Suprapubic skin (tissue), 4 donors: Measurements from ENCODE around the gene ANG. TPM values are rescaled to one million over a fixed set of nuclear protein-coding genes. Genes with fewer than 3 reads are reported as not detected.
"Not testable (repeated sequence)": the region's sequence is repeated elsewhere in the genome, so short reads cannot be mapped to it uniquely, and the experiment has no call there.

ENCODE experiments used
- DNase-seq, 2 donors: peaks; one replicate each; pipeline ENCODE4 v3.0.0-alpha.2; 2019; ENCODE audit warnings: low spot score in 2 of 2
- H3K27ac ChIP-seq: fragments of 200-600 bp; sonication (generic); one replicate; pipeline ENCODE4 v1.5.1; 2019
- H3K27me3 ChIP-seq: fragments of 200-600 bp; sonication (generic); one replicate; pipeline ENCODE4 v1.5.1; 2019
- H3K36me3 ChIP-seq: fragments of 200-600 bp; sonication (generic); one replicate; pipeline ENCODE4 v1.5.1; 2019
- H3K4me1 ChIP-seq: fragments of 200-600 bp; sonication (generic); one replicate; pipeline ENCODE4 v1.5.1; 2019
- H3K4me3 ChIP-seq: fragments of 200-600 bp; sonication (generic); one replicate; pipeline ENCODE4 v1.5.1; 2019; ENCODE audit warnings: mild to moderate bottlenecking
- H3K9me3 ChIP-seq: fragments of 200-600 bp; sonication (generic); one replicate; pipeline ENCODE4 v1.5.1; 2019
- EP300 ChIP-seq: sonication (generic); formaldehyde crosslinking; IDR thresholded peaks from one replicate; pipeline ENCODE4 v1.6.1; 2017; ENCODE audit warnings: antibody characterized with exemption
- POLR2A ChIP-seq, 2 donors: fragments of 450-650 bp; IDR thresholded peaks; one replicate each; pipeline ENCODE4 v1.6.1; 2017; ENCODE audit warnings: antibody characterized with exemption in 2 of 2, mild to moderate bottlenecking in 2 of 2, moderate library complexity in 2 of 2
- POLR2AphosphoS5 ChIP-seq, 3 donors: sonication (generic); formaldehyde crosslinking; IDR thresholded peaks; one replicate each; pipeline ENCODE4 v1.6.1; 2017; ENCODE audit warnings: antibody characterized with exemption in 3 of 3
- WGBS: methylation state at CpG from one replicate; pipeline ENCODE4 v1.1.5; 2018; 5-methylcytosine and 5-hydroxymethylcytosine counted together
- total RNA-seq, 4 donors: library from RNA; depleted of rRNA; stranded (reverse); fragments of >200 nt; gene quantifications; one replicate each; pipeline ENCODE4 v1.1.0, GENCODE V29; 2016
- TF ChIP-seq, protein P1 (sequence below), 2 donors: fragments of 200-600 bp in 1 of 2; fragments of 450-650 bp in 1 of 2; sonication (generic) in 1 of 2; IDR thresholded peaks; one replicate each; pipeline ENCODE4 v1.5.1; 2016 to 2019; ENCODE audit warnings: antibody characterized with exemption in 2 of 2, mild to moderate bottlenecking in 1 of 2, moderate library complexity in 1 of 2

Gene ANG
- total RNA-seq, 4 donors from 2014 or later, result 19.3 to 46.9 (median 27.1) TPM

DNA sequence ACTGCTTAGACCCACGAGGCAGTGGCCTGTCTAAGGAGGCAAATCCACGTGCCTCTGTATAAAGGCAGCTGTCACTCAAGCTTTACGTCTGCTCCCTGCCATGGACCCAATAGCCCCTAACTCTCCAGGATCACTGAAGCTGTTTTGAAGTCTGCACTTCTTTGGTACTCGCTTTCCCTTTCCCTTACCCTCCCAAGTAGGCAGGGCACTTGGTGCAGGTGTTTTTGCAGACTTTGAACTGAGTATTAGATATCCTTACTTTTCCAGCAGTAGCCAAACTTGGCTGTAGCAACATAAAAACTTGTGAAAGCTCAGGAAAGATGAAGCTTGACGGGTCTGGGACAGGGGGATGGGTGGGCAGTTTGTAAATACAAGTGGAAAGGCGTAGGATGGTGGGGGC, 29.2 kb upstream of the ANG start:
- TF ChIP-seq EP300, result no peak
- no peak for TF ChIP-seq POLR2AphosphoS5 (IDR thresholded peaks at IDR 0.05)
- TF ChIP-seq, protein P1, sequence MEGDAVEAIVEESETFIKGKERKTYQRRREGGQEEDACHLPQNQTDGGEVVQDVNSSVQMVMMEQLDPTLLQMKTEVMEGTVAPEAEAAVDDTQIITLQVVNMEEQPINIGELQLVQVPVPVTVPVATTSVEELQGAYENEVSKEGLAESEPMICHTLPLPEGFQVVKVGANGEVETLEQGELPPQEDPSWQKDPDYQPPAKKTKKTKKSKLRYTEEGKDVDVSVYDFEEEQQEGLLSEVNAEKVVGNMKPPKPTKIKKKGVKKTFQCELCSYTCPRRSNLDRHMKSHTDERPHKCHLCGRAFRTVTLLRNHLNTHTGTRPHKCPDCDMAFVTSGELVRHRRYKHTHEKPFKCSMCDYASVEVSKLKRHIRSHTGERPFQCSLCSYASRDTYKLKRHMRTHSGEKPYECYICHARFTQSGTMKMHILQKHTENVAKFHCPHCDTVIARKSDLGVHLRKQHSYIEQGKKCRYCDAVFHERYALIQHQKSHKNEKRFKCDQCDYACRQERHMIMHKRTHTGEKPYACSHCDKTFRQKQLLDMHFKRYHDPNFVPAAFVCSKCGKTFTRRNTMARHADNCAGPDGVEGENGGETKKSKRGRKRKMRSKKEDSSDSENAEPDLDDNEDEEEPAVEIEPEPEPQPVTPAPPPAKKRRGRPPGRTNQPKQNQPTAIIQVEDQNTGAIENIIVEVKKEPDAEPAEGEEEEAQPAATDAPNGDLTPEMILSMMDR (IDR thresholded peaks at IDR 0.05), result no peak
- TF ChIP-seq POLR2A (IDR thresholded peaks at IDR 0.05), result no peak
- 71% methylated on average over 6 of the region's 6 CpGs for WGBS
- peaks cover 13% of the 10 kb centered on the region for H3K4me1 ChIP-seq
- H3K4me3 ChIP-seq, result no peak overlapping the region
- no peaks in the 10 kb centered on the region for H3K36me3 ChIP-seq
- no peak for DNase-seq
- H3K9me3 ChIP-seq, result no peaks in the 10 kb centered on the region
- H3K27ac ChIP-seq, result no peak overlapping the region
- peaks cover 81% of the 10 kb centered on the region for H3K27me3 ChIP-seq

DNA sequence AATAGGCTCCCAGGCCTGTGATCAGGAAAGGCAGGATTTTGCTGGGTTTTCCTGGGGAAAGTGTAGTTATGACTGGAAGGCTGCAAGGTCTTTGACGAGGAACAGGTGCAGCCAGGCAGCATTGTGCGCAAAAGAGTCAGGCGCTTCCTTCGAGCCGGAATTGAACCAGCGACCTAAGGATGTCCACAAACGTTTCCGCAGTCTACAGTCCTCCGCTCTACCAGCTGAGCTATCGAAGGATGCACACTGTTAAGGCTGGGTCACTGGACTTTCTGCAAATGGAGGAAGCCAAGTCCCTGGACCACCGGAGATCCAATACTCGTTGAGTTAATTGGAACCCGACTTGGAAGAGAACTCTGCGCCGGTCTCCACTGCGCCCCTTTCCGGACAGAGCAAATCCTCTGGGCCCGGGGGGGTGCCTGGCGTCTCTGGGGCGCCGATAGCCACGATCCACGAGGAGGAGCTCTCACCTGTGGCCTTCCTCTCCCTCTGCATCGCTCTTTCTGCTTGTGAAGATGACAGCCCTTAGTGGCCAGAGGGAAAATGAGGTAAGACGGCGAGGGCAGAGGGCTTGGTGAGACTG, 28.7 kb upstream of the ANG start:
- DNase-seq, result no peak
- 49% methylated on average over 23 of the region's 26 CpGs for WGBS
- Histone ChIP-seq H3K4me1 (peaks cover 13% of the 10 kb centered on the region), H3K4me3 (no peak overlapping the region), H3K27ac (no peak overlapping the region), H3K27me3 (peaks cover 83% of the 10 kb centered on the region), H3K9me3 (no peaks in the 10 kb centered on the region), H3K36me3 (no peaks in the 10 kb centered on the region)
- TF ChIP-seq POLR2A (IDR thresholded peaks at IDR 0.05), result no peak
- TF ChIP-seq, protein P1 (IDR thresholded peaks at IDR 0.05), result no peak
- TF ChIP-seq EP300, result no peak

DNA sequence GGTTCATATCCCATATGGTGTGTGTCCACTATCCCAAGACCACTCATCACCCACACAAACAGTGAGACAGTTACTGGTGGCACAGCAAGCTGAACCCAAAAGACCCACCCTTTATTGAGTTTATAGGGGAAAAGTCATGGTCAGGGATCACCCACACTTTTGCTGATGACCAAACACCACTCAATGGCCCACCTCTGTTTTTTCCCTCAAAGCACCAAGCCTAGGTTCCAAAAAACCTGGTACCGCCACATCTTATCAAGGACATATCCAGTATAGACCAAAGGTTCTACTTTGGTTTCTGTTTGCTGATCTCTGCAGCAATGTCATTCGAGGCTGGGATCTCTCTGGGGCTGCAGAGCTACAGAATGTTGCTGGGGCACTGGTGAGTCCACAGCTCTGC, 27.4 kb upstream of the ANG start:
- no peak for TF ChIP-seq POLR2A (IDR thresholded peaks at IDR 0.05)
- TF ChIP-seq, protein P1 (IDR thresholded peaks at IDR 0.05), result no peak
- TF ChIP-seq POLR2AphosphoS5 (IDR thresholded peaks at IDR 0.05), result no peak
- no peak for TF ChIP-seq EP300
- Histone ChIP-seq H3K4me1 (peaks cover 13% of the 10 kb centered on the region), H3K36me3 (no peaks in the 10 kb centered on the region), H3K27me3 (peaks cover 77% of the 10 kb centered on the region), H3K4me3 (no peak overlapping the region), H3K9me3 (no peaks in the 10 kb centered on the region), H3K27ac (no peak overlapping the region)
- 77% methylated on average over 2 of the region's 2 CpGs for WGBS
- DNase-seq, result no peak

DNA sequence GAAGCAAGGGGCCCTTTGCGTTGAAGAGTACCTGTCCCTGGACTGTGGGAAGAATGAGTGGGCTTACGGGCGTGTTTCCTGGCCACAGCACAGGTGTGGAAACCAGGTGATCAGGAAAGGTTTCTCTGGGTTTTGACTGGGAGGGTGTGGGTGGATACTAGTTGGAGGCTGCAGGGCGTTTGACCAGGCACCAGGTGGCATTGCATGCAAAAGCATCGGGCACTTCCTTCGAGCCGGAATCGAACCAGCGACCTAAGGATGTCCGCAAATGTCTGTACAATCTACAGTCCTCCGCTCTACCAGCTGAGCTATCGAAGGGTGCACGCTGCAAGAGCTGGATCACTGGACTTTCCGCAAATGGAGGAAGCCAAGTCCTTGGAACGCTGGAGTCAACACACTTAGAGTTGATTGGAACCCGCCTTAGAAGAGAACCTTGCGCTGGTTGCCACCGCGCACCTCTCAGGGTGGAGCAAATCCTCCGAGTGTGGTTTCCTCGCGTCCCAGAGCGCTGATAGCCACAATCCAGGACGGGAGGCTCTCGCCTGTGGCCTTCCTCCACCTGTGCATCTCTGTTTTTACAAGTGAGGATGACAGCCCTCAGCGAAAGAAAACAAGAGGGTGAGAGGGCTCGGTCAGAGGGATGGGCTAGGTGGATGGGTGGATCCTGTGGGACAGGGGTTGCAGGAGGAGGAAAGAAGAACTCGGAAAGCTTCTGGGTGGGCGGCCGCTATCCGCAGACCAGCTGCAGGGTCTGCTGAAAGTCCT, 25.4 kb upstream of the ANG start:
- H3K36me3 ChIP-seq, result no peaks in the 10 kb centered on the region
- no peak for TF ChIP-seq POLR2AphosphoS5 (IDR thresholded peaks at IDR 0.05)
- TF ChIP-seq, protein P1 (IDR thresholded peaks at IDR 0.05), result peak in 1 of 2 donors; percentile 39
- H3K9me3 ChIP-seq, result no peaks in the 10 kb centered on the region
- H3K27ac ChIP-seq, result no peak overlapping the region
- H3K4me3 ChIP-seq, result peak overlapping the region; percentile 41
- peaks cover 13% of the 10 kb centered on the region for H3K4me1 ChIP-seq
- peaks cover 57% of the 10 kb centered on the region for H3K27me3 ChIP-seq
- WGBS, result 3% methylated on average over 31 of the region's 31 CpGs
- no peak for DNase-seq

DNA sequence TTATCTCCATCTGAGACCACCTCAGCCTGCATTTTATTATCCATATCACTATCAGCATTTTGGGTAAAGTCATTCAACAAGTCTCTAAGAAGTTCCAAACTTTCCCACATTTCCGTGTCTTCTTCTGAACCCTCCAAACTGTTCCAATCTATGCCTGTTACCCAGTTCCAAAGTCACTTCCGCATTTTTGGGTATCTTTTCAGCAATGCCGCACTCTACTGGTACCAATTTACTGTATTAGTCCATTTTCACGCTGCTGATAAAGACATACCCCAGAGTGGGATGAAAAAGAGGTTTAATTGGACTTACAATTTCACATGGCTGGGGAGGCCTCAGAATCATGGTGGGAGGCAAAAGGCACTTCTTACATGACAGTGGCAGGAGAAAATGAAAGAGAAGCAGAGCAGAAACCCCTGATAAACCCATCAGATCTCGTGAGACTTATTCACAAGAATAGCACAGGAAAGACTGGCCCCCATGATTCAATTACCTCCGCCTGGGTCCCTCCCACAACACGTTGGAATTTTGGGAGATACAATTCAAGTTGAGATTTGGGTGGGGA, 22.1 kb upstream of the ANG start:
- H3K36me3 ChIP-seq, H3K9me3 ChIP-seq, H3K27ac ChIP-seq, H3K4me3 ChIP-seq, DNase-seq: not testable (repeated sequence)
- peaks cover 31% of the 10 kb centered on the region for H3K27me3 ChIP-seq
- WGBS, result 72% methylated on average over 7 of the region's 7 CpGs
- peaks cover 13% of the 10 kb centered on the region for H3K4me1 ChIP-seq
